OCI-LY3 (cell line): ENCODE measurements around the gene CPA4.

Experiments
- CTCF ChIP-seq: fragments of 200-600, 300-600 bp; sonication (generic); IDR thresholded peaks from 2 replicates; pipeline ENCODE4 v1.5.1; 2014; ENCODE audit warnings: antibody characterized with exemption, low read length, low read depth
- EZH2phosphoT487 ChIP-seq: fragments of 200-600 bp; shearing (Covaris generic); IDR thresholded peaks from 2 replicates; pipeline ENCODE4 v1.6.1; 2018; ENCODE audit warnings: antibody characterized with exemption, mixed run types, low read depth

GRCh38 chr7:130278860-130279259, 14.1 kb upstream of the CPA4 start:
- TF ChIP-seq CTCF (no peak), EZH2phosphoT487 (no peak)
